Measurements from ENCODE around the gene PDE4D. TPM values are rescaled to one million over a fixed set of nuclear protein-coding genes. Genes with fewer than 3 reads are reported as not detected.
A peak's percentile ranks its signal among the peaks of the same experiment; 100 is the strongest.

Gene PDE4D
- total RNA-seq, 4 donors from 2014 or later, result 6.0 to 36.2 (median 10.0) TPM

GRCh38 chr5:59685191-59685530 lies 208.4 kb downstream of the PDE4D start:
- 15 to 45% methylated on average over 1 of the region's 1 CpG for WGBS, 2 donors
- Histone ChIP-seq H3K4me3 (no peak overlapping the region), H3K27me3 (no peaks in the 10 kb centered on the region), H3K36me3 (no peaks in the 10 kb centered on the region), H3K4me1 (peaks cover 0 to 8% (median 6%) of the 10 kb centered on the region in 3 donors), H3K9me3 (no peaks in the 10 kb centered on the region), H3K27ac (peak overlapping the region in 1 of 4 donors; percentile 10)
- no peak for DNase-seq
- no peak for TF ChIP-seq CTCF (IDR thresholded peaks at IDR 0.05)
- no peak for TF ChIP-seq POLR2A (IDR thresholded peaks at IDR 0.05)
- intact Hi-C loops (cut with DNase I), result no loop called here

- Histone ChIP-seq H3K4me3 (no peak overlapping the region), H3K4me1 (peaks cover 0 to 8% (median 6%) of the 10 kb centered on the region in 3 donors), H3K9me3 (no peaks in the 10 kb centered on the region), H3K27me3 (no peaks in the 10 kb centered on the region), H3K36me3 (no peaks in the 10 kb centered on the region), H3K27ac (peak overlapping the region in 1 of 4 donors; percentile 10)
- 50 to 55% methylated on average over 4 of the region's 4 CpGs for WGBS, 2 donors
- intact Hi-C loops (cut with DNase I), result no loop called here
- DNase-seq, result no peak
- no peak for TF ChIP-seq POLR2A (IDR thresholded peaks at IDR 0.05)
- no peak for TF ChIP-seq CTCF (IDR thresholded peaks at IDR 0.05)
Observed at GRCh38 chr5:59684388-59685190, 208.9 kb downstream of the PDE4D start.

- WGBS, 2 donors, result 90% methylated on average over 4 of the region's 4 CpGs
- Histone ChIP-seq H3K36me3 (no peaks in the 10 kb centered on the region), H3K27me3 (no peaks in the 10 kb centered on the region), H3K9me3 (no peaks in the 10 kb centered on the region), H3K4me3 (no peak overlapping the region), H3K4me1 (peaks cover 0 to 8% (median 6%) of the 10 kb centered on the region in 3 donors), H3K27ac (no peak overlapping the region)
- TF ChIP-seq CTCF (IDR thresholded peaks at IDR 0.05) (no peak), POLR2A (IDR thresholded peaks at IDR 0.05) (no peak)
- no peak for DNase-seq
- intact Hi-C loops (cut with DNase I), result no loop called here
Observed at GRCh38 chr5:59683311-59683710, 210.2 kb downstream of the PDE4D start.

GRCh38 chr5:59682542-59682941 lies 211.0 kb downstream of the PDE4D start:
- H3K4me3 ChIP-seq, result no peak overlapping the region
- H3K27me3 ChIP-seq, result no peaks in the 10 kb centered on the region
- 74 to 81% methylated on average over 1 of the region's 1 CpG for WGBS, 2 donors
- intact Hi-C loops (cut with DNase I), result no loop called here
- no peak overlapping the region for H3K27ac ChIP-seq
- peaks cover 0 to 8% (median 6%) of the 10 kb centered on the region in 3 donors for H3K4me1 ChIP-seq
- TF ChIP-seq POLR2A (IDR thresholded peaks at IDR 0.05) (no peak), CTCF (IDR thresholded peaks at IDR 0.05) (no peak)
- no peaks in the 10 kb centered on the region for H3K9me3 ChIP-seq
- DNase-seq, result no peak
- no peaks in the 10 kb centered on the region for H3K36me3 ChIP-seq

- WGBS, 2 donors, result 68 to 73% methylated on average over 2 of the region's 2 CpGs
- no peak overlapping the region for H3K4me3 ChIP-seq
- H3K27ac ChIP-seq, result no peak overlapping the region
- no peaks in the 10 kb centered on the region for H3K9me3 ChIP-seq
- no peaks in the 10 kb centered on the region for H3K36me3 ChIP-seq
- no peaks in the 10 kb centered on the region for H3K27me3 ChIP-seq
- TF ChIP-seq CTCF (IDR thresholded peaks at IDR 0.05) (no peak), POLR2A (IDR thresholded peaks at IDR 0.05) (no peak)
- no peak for DNase-seq
- intact Hi-C loops (cut with DNase I), result loop anchor here (10.0 kb wide), 2 partner anchors 126 to 174 kb away; no protein-coding TSS in a partner anchor
- H3K4me1 ChIP-seq, result no peaks in the 10 kb centered on the region
Observed at GRCh38 chr5:59678943-59679342, 214.6 kb downstream of the PDE4D start.

Data from esophagus squamous epithelium (tissue), 5 donors.